Stomach smooth muscle (tissue), 2 donors: ENCODE data around the gene CIDEB.

Experiments used
- H3K27ac ChIP-seq: one replicate; pipeline ENCODE4 v1.7.0; 2013; ENCODE audit warnings: mild to moderate bottlenecking, low read length, inconsistent platforms
- H3K27me3 ChIP-seq, 2 donors: one replicate each; pipeline ENCODE4 v1.7.0; 2013; ENCODE audit warnings: low read length in 2 of 2; ENCODE audit not compliant: insufficient read depth in 2 of 2, control insufficient read depth in 1 of 2
- H3K36me3 ChIP-seq, 2 donors: one replicate each; pipeline ENCODE4 v1.7.0; 2013; ENCODE audit warnings: low read length in 2 of 2; ENCODE audit not compliant: control insufficient read depth in 2 of 2, insufficient read depth in 2 of 2
- H3K4me1 ChIP-seq: one replicate; pipeline ENCODE4 v1.7.0; 2013; ENCODE audit warnings: low read length; ENCODE audit not compliant: control insufficient read depth, insufficient read depth
- H3K4me3 ChIP-seq, 2 donors: one replicate each; pipeline ENCODE4 v1.7.0; 2013; ENCODE audit warnings: low read length in 2 of 2
- H3K9ac ChIP-seq, 2 donors: one replicate each; pipeline ENCODE4 v1.7.0; 2013; ENCODE audit warnings: low read length in 2 of 2, mild to moderate bottlenecking in 1 of 2
- H3K9me3 ChIP-seq, 2 donors: one replicate each; pipeline ENCODE4 v1.7.0; 2013; ENCODE audit warnings: low read length in 2 of 2; ENCODE audit not compliant: control insufficient read depth in 2 of 2
- donor health status: healthy.
- donor health status: Pancreatic carcinoma.

Gene CIDEB

DNA sequence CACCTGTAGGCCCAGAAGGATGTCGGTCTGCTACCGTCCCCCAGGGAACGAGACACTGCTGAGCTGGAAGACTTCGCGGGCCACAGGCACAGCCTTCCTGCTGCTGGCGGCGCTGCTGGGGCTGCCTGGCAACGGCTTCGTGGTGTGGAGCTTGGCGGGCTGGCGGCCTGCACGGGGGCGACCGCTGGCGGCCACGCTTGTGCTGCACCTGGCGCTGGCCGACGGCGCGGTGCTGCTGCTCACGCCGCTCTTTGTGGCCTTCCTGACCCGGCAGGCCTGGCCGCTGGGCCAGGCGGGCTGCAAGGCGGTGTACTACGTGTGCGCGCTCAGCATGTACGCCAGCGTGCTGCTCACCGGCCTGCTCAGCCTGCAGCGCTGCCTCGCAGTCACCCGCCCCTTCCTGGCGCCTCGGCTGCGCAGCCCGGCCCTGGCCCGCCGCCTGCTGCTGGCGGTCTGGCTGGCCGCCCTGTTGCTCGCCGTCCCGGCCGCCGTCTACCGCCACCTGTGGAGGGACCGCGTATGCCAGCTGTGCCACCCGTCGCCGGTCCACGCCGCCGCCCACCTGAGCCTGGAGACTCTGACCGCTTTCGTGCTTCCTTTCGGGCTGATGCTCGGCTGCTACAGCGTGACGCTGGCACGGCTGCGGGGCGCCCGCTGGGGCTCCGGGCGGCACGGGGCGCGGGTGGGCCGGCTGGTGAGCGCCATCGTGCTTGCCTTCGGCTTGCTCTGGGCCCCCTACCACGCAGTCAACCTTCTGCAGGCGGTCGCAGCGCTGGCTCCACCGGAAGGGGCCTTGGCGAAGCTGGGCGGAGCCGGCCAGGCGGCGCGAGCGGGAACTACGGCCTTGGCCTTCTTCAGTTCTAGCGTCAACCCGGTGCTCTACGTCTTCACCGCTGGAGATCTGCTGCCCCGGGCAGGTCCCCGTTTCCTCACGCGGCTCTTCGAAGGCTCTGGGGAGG lies 3.1 kb upstream of the CIDEB start, which contains the start of gene LTB4R:
Gene LTB4R, plus strand, starts transcription at position 857 of the 959 bp plus-strand sequence. CDS start 4,150 bp downstream, outside the sequence.
- peaks cover 4 to 7% of the 10 kb centered on the region in 2 donors for H3K27me3 ChIP-seq
- peak within 1 kb of the TSS; percentile 61 to 71 for H3K9ac ChIP-seq
- no peaks in the 10 kb centered on the region for H3K9me3 ChIP-seq
- H3K4me1 ChIP-seq = peaks cover 25% of the 10 kb centered on the region
- H3K4me3 ChIP-seq = peak within 1 kb of the TSS; percentile 67 to 79
- H3K27ac ChIP-seq = peak within 1 kb of the TSS; percentile 58
- peaks cover 9 to 15% of the 10 kb centered on the region in 2 donors for H3K36me3 ChIP-seq

DNA sequence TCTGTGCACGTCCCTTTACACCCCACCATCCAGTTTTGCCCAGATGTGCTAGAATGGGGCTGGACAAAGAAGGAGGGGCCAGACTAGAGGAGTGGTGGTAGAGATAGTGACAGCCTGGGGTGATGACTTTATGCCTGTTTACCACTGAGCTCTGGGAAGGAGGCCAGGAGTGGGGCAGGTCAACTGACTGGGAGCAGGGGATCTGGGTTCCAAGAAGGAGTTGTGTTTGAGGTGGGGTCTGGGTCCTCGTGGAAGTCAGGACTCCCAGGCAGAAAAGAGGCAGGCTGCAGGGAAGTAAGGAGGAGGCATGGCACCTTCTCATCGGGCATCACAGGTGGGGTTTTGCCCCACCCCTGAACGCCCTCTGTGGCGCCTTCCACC lies 2.5 kb upstream of the CIDEB start:
- H3K36me3 ChIP-seq = peaks cover 15 to 22% of the 10 kb centered on the region in 2 donors
- peak overlapping the region; percentile 58 for H3K27ac ChIP-seq
- peak overlapping the region; percentile 48 to 71 for H3K9ac ChIP-seq
- no peaks in the 10 kb centered on the region for H3K9me3 ChIP-seq
- H3K4me3 ChIP-seq = peak overlapping the region; percentile 67 to 79
- peaks cover 0 to 1% of the 10 kb centered on the region in 2 donors for H3K27me3 ChIP-seq
- H3K4me1 ChIP-seq = peaks cover 25% of the 10 kb centered on the region

DNA sequence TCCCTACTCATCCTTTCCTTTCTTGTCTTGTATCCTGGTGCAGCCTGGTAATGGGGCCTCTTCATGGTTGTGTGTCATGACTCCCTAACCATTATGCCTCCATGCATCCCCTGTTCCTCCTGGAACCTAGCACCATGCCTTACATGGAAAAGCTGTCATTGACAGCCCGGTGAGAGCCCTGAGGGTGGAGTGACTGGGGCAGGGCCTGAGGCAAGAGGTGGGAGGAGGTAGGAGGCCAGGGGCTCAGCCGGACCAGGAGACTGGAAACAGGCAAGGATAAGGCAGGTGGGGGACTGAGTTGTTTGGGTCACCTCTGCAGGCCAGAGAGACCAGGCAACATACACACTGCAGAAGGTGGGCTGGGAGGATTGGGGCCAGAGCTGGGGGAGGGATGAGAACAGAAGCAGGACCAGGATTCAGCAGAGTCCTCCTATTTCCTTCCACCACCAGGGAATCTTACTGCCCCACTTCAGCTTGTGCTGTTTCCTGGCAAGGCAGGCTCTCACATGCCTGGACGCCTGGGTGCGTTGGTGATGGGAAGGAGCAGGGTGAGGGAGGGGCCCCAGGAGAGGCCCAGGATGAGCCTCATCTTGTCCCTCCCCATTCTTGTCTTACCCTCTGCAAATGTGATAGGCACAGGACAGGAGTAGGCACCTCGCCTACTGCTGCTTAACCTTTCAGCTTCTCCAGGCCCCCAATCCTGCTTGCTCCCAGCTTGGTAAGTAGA lies 1.9 kb upstream of the CIDEB start, which contains the start of gene LTB4R2:
Gene LTB4R2, plus strand, starts transcription at position 603 of the 727 bp plus-strand sequence. CDS start 525 bp downstream, outside the sequence.
- H3K27ac ChIP-seq = peak within 1 kb of the TSS; percentile 58
- H3K9me3 ChIP-seq = no peaks in the 10 kb centered on the region
- H3K9ac ChIP-seq = peak within 1 kb of the TSS; percentile 61 to 71
- H3K4me3 ChIP-seq = peak within 1 kb of the TSS; percentile 67 to 79
- no peaks in the 10 kb centered on the region for H3K27me3 ChIP-seq
- H3K4me1 ChIP-seq = peaks cover 23% of the 10 kb centered on the region
- peaks cover 21 to 27% of the 10 kb centered on the region in 2 donors for H3K36me3 ChIP-seq

DNA sequence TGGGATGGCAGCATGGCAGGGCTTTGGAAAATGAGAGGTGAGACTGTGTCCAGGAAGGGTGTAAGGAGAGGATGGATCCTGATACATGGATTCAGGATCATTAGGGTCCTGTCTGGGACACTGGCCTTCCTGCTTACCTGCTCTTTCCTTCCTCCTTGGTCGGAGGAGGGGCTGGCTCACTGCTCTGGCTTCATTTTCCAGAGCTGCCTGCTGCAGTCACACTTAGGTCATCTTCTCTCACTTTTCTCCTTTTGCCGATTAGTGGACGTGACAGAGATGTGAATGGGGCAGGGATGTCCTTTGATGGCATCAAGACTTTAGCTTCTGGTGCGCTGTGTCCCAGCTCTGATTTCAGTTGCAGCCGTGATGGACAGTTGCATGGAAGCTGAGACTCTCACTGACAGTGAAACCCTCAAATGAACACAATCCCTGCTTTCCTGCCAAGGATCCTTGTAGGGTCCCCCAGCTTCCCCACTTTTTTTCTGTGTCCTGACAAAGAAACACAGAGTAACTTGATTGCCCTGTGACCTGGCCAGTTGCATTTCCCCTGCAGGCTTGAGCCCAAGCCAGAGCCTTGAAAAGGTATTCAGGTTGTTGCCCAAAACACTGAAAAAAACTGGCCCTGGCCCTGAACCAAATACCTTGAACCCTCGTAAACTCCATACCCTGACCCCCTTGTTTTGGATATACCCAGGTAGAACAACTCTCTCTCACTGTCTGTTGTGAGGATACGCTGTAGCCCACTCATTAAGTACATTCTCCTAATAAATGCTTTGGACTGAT lies 756 bp upstream of the CIDEB start:
- Histone ChIP-seq H3K9ac (peak overlapping the region in 1 of 2 donors; percentile 21), H3K27me3 (no peaks in the 10 kb centered on the region), H3K27ac (no peak overlapping the region), H3K4me3 (no peak overlapping the region), H3K9me3 (no peaks in the 10 kb centered on the region), H3K36me3 (peaks cover 33 to 39% of the 10 kb centered on the region in 2 donors), H3K4me1 (peaks cover 23% of the 10 kb centered on the region)

DNA sequence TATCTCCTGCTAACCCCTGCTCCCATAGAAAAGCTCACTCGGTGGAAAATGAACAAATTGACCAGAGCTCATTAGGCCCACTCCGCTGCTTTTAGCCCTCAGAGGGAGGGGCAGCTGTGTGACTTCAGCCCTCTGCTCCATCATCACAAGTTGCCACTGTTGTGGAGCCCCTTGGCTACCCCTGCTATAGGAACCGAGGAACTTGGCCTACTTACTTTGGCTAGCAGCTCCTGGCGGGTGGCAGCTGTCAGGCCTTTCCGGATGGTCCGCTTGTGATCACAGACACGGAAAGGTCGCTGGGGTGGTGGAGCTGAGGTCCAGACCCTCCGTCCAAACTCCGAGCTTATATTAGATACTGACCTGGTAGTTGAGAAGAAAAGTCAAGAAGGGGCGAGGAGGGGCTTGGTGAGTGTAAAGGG lies 612 bp downstream of the CIDEB start:
- no peaks in the 10 kb centered on the region for H3K27me3 ChIP-seq
- H3K4me1 ChIP-seq = peaks cover 23% of the 10 kb centered on the region
- peaks cover 45 to 48% of the 10 kb centered on the region in 2 donors for H3K36me3 ChIP-seq
- H3K4me3 ChIP-seq = no peak overlapping the region
- no peak overlapping the region for H3K27ac ChIP-seq
- H3K9me3 ChIP-seq = no peaks in the 10 kb centered on the region
- H3K9ac ChIP-seq = no peak overlapping the region

DNA sequence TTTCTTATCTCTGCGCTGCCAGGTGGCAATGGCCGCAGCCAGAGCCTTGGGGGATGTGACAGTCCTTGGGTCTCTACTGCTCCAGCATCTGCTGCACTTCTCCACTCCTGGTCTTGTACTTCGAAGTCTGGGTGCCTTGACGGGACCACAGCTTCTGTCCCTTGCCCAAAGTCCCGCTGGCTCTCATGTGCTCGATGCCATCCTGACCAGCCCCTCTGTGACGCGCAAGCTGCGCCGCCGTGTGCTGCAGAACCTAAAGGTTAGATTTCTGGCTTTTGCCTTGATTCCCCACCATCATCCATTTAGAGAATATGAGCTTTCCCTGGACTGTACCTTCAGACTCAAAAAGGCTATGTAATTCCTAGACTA lies 3.8 kb downstream of the CIDEB start:
- Histone ChIP-seq H3K27me3 (no peaks in the 10 kb centered on the region), H3K9ac (no peak overlapping the region), H3K9me3 (no peaks in the 10 kb centered on the region), H3K36me3 (peaks cover 52 to 56% of the 10 kb centered on the region in 2 donors), H3K4me1 (peaks cover 22% of the 10 kb centered on the region), H3K4me3 (no peak overlapping the region), H3K27ac (no peak overlapping the region)

DNA sequence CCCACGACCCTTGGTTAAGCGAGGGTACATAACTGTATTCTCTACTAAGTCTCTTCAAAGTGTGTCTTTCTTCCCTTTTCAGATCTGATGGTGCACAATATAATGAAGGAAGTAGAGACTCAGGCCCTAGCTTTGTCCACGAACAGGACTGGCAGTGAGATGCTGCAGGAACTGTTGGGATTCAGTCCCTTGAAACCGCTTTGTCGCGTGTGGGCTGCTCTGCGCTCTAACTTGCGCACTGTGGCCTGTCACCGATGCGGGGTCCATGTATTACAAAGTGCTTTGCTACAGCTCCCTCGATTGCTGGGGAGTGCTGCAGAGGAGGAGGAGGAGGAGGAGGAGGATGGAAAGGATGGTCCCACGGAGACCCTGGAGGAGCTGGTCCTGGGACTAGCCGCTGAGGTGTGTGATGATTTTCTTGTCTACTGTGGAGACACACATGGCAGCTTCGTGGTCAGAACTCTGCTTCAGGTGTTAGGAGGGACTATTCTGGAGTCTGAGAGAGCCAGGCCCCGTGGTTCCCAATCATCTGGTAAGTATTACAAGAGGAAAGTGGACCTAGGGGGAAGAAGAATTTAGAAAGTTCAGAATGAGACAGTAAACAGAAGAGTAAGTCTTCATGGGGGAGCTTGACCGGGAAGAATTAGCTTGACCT lies 7.3 kb downstream of the CIDEB start:
- Histone ChIP-seq H3K9ac (peak overlapping the region; percentile 83 to 86), H3K4me1 (peaks cover 30% of the 10 kb centered on the region), H3K36me3 (peaks cover 46 to 47% of the 10 kb centered on the region in 2 donors), H3K9me3 (no peaks in the 10 kb centered on the region), H3K4me3 (peak overlapping the region; percentile 88 to 99), H3K27ac (peak overlapping the region; percentile 46), H3K27me3 (no peaks in the 10 kb centered on the region)

DNA sequence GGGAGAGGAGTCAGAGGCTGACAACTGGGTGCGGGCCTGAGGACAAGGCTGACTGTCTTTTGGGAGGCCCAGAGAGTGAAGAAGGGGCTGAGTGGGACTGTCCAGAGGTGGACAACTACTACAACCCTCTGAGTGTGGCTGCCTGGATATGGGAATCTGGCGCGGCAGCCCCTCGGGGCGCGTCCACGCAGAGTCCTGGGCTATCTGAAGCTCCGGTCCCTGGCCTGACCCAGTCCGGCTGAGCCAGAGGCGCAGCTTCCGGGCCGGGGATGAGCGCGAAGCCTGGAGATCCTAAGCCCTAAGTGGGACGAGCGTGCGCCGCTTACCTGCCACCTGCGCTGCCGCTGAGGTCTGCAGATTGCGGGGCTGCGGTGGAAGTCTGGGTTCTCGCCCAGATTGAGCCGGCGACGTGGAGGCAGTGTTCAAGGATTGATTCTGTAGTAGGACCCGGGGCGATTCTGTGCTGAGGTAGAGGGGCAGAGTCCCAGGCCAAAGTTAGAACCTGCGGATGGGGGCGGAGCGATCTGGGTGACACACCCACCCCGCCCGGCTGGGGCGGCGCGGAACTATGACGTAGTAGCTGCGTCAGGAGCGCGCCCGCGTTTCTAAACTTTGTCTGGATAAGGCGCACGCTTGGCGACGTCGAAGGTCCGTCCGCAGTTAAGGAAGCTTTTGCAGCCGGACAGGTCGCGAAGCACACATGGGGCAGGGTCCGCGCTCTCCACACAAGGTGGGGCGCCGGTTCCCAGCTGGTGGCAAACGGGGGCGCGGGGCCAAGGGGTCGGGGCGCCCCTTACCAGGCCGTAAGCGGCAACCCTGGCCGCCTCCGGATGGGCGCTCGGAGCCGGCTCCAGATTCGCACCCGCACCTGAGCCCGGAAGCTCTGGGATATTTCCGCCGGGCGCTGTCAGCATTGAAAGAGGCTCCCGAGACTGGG lies 8.3 kb downstream of the CIDEB start, which contains the start of the genes DHRS1 and NOP9:
Gene DHRS1, minus strand, starts transcription at position 526 of the 937 bp plus-strand sequence. CDS start 674 bp downstream, outside the sequence.
Gene NOP9, plus strand, starts transcription at position 596 of the 937 bp plus-strand sequence. Its CDS starts 105 bp downstream, at position 701.
- Histone ChIP-seq H3K36me3 (peaks cover 37 to 40% of the 10 kb centered on the region in 2 donors), H3K4me3 (peak within 1 kb of the TSS; percentile 88 to 99), H3K9ac (peak within 1 kb of the TSS; percentile 83 to 86), H3K27me3 (no peaks in the 10 kb centered on the region), H3K4me1 (peaks cover 30% of the 10 kb centered on the region), H3K27ac (peak within 1 kb of the TSS; percentile 60), H3K9me3 (no peaks in the 10 kb centered on the region)

DNA sequence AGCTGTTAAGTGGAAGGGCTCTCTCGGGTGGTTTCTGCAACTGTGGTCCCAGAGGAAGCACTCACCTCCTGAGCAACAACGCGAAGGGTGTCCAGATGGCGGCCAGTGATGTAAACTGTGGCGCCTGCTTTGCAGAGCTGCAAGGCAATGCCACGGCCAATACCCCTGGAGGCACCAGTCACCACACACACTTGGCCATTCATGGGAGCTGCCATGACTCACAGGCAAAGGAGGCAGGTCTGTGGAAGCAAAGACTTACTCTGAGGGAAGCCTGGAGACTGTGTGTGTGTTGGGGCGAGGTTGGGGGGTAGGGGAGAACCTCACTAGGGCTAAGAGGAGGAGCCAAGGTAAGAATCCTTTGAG lies 8.9 kb downstream of the CIDEB start:
- peak overlapping the region; percentile 83 to 86 for H3K9ac ChIP-seq
- peaks cover 31 to 34% of the 10 kb centered on the region in 2 donors for H3K36me3 ChIP-seq
- H3K9me3 ChIP-seq = no peaks in the 10 kb centered on the region
- peak overlapping the region; percentile 88 to 99 for H3K4me3 ChIP-seq
- H3K27ac ChIP-seq = peak overlapping the region; percentile 60
- H3K4me1 ChIP-seq = peaks cover 30% of the 10 kb centered on the region
- H3K27me3 ChIP-seq = no peaks in the 10 kb centered on the region
